NOMO-1 treated with dmso at 0.1 percent for 144 hours (cell line): ENCODE results near the gene LACTB.

Source experiments
- DNase-seq: peaks from one replicate; lab custom pipeline; 2025; ENCODE audit not compliant: unreplicated experiment; lab: John Stamatoyannopoulos, UW

The LACTB gene

GRCh38 chr15:63122002-63122875, 578 bp downstream of the LACTB start:
- DNase-seq = peak; percentile 78

GRCh38 chr15:63124506-63124905, 2.8 kb downstream of the LACTB start:
- DNase-seq = no peak

GRCh38 chr15:63126726-63127125, 5.1 kb downstream of the LACTB start:
- DNase-seq = no peak

- DNase-seq = no peak
These were observed 12.1 kb downstream of the LACTB start for GRCh38 chr15:63133786-63134185.

- DNase-seq = no peak
These were observed 12.8 kb downstream of the LACTB start for GRCh38 chr15:63134245-63134985.

GRCh38 chr15:63135281-63135680, 13.6 kb downstream of the LACTB start:
- DNase-seq = no peak

GRCh38 chr15:63135804-63136203, 14.1 kb downstream of the LACTB start:
- DNase-seq = peak; percentile 64

- DNase-seq = no peak
These were observed 15.1 kb downstream of the LACTB start for GRCh38 chr15:63136742-63137141.

- DNase-seq = no peak
These were observed 19.3 kb downstream of the LACTB start for GRCh38 chr15:63140936-63141335.

- no peak for DNase-seq
These were observed 23.8 kb downstream of the LACTB start for GRCh38 chr15:63145426-63145825.

- DNase-seq = no peak
These were observed 25.0 kb downstream of the LACTB start for GRCh38 chr15:63146684-63147083.

- DNase-seq = no peak
These were observed 30.0 kb downstream of the LACTB start for GRCh38 chr15:63151665-63152064.

GRCh38 chr15:63155486-63155885, 33.8 kb downstream of the LACTB start:
- DNase-seq = no peak

GRCh38 chr15:63156086-63156710, 34.5 kb downstream of the LACTB start:
- no peak for DNase-seq

- DNase-seq = peak; percentile 35
These were observed 35.1 kb downstream of the LACTB start for GRCh38 chr15:63156755-63157117.

GRCh38 chr15:63157118-63157843, 35.6 kb downstream of the LACTB start, which contains the start of gene RPS27L:
TSS of gene RPS27L (minus strand) at chr15:63157477. CDS start at chr15:63157405, 72 bp downstream.
- peak; percentile 90 for DNase-seq

- peak; percentile 35 for DNase-seq
These were observed 36.3 kb downstream of the LACTB start for GRCh38 chr15:63157891-63158431.

- DNase-seq = no peak
These were observed 39.0 kb downstream of the LACTB start for GRCh38 chr15:63160638-63161037.

- no peak for DNase-seq
These were observed 41.6 kb downstream of the LACTB start for GRCh38 chr15:63163217-63163616.

- DNase-seq = no peak
These were observed 43.7 kb downstream of the LACTB start for GRCh38 chr15:63165166-63165859.
